OCI-LY1 (cell line): ENCODE results near the gene SLC25A1.

ENCODE experiments used
- H2AFZ ChIP-seq: fragments of 200-600 bp; sonication (generic), shearing (Covaris generic); 2 replicates; pipeline ENCODE4 v1.6.0; 2014; ENCODE audit warnings: antibody characterized with exemption, mild to moderate bottlenecking, low read length
- H3F3A ChIP-seq: fragments of 200-600 bp; sonication (generic), shearing (Covaris generic); 2 replicates; pipeline ENCODE4 v1.6.0; 2014; ENCODE audit warnings: mild to moderate bottlenecking, antibody characterized with exemption, low read length, moderate library complexity; ENCODE audit not compliant: insufficient read depth
- H3K27ac ChIP-seq: fragments of 200-600 bp; sonication (generic); 2 replicates; pipeline ENCODE4 v1.5.1; 2014; ENCODE audit warnings: low read length, mixed run types, mild to moderate bottlenecking, low read depth; ENCODE audit not compliant: poor library complexity, severe bottlenecking
- H3K27me3 ChIP-seq: fragments of 200-600 bp; sonication (generic); 2 replicates; pipeline ENCODE4 v1.6.0; 2014; ENCODE audit warnings: antibody characterized with exemption, mild to moderate bottlenecking, low read length, moderate library complexity; ENCODE audit not compliant: insufficient read depth
- H3K36me3 ChIP-seq: fragments of 200-600 bp; sonication (generic); 2 replicates; pipeline ENCODE4 v1.6.1; 2014; ENCODE audit warnings: mild to moderate bottlenecking, antibody characterized with exemption, low read length, moderate library complexity, mixed read lengths; ENCODE audit not compliant: insufficient read depth
- H3K4me1 ChIP-seq: fragments of 200-600 bp; sonication (generic); 2 replicates; pipeline ENCODE4 v1.5.1; 2014; ENCODE audit warnings: mild to moderate bottlenecking, low read length, moderate library complexity; ENCODE audit not compliant: insufficient read depth, severe bottlenecking
- H3K4me2 ChIP-seq: fragments of 200-600 bp; sonication (generic), shearing (Covaris generic); 2 replicates; pipeline ENCODE4 v1.6.1; 2014; ENCODE audit warnings: low read length
- H3K4me3 ChIP-seq: fragments of 200-600 bp; sonication (generic); 2 replicates; pipeline ENCODE4 v1.5.1; 2014; ENCODE audit warnings: low read length, low read depth, mild to moderate bottlenecking, mixed read lengths; ENCODE audit not compliant: poor library complexity, severe bottlenecking
- H3K79me2 ChIP-seq: fragments of 200-600 bp; shearing (Covaris generic); 2 replicates; pipeline ENCODE4 v1.6.1; 2016; ENCODE audit warnings: mixed run types, low read length, mixed read lengths; ENCODE audit not compliant: insufficient read depth
- H3K9ac ChIP-seq: fragments of 200-600 bp; sonication (generic), shearing (Covaris generic); 2 replicates; pipeline ENCODE4 v1.6.1; 2014; ENCODE audit warnings: mild to moderate bottlenecking, low read length, mixed read lengths
- H3K9me2 ChIP-seq: fragments of 200-600 bp; sonication (generic), shearing (Covaris generic); 2 replicates; pipeline ENCODE4 v1.6.1; 2014; ENCODE audit warnings: low read depth, mild to moderate bottlenecking, low read length, mixed read lengths
- H3K9me3 ChIP-seq: fragments of 200-600 bp; shearing (Covaris generic); 2 replicates; pipeline ENCODE4 v1.6.1; 2014; ENCODE audit warnings: low read length, mixed read lengths
- H4K20me1 ChIP-seq: fragments of 200-600 bp; sonication (generic), shearing (Covaris generic); 2 replicates; pipeline ENCODE4 v1.6.0; 2016; ENCODE audit warnings: mild to moderate bottlenecking, low read length; ENCODE audit not compliant: insufficient read depth
- CTCF ChIP-seq: fragments of 200-600 bp; sonication (generic), shearing (Covaris generic); IDR thresholded peaks from 2 replicates; pipeline ENCODE4 v1.5.1; 2017; ENCODE audit warnings: mild to moderate bottlenecking, antibody characterized with exemption, low read length, moderate library complexity, mixed read lengths
- EZH2 ChIP-seq: fragments of 200-600 bp; sonication (generic), shearing (Covaris generic); IDR thresholded peaks from 2 replicates; pipeline ENCODE4 v1.8.0; 2017; ENCODE audit warnings: borderline replicate concordance, mixed run types, mild to moderate bottlenecking, antibody characterized with exemption, low read length, moderate library complexity, mixed read lengths

SLC25A1 gene

GRCh38 chr22:19139001-19139356 is 39.6 kb downstream of the SLC25A1 start:
- Histone ChIP-seq H2AFZ (no peak overlapping the region), H3K4me3 (no peak overlapping the region), H3K4me1 (peaks cover 9% of the 10 kb centered on the region), H3K27me3 (no peaks in the 10 kb centered on the region), H3K4me2 (no peak overlapping the region), H3K27ac (no peak overlapping the region), H3K9ac (no peak overlapping the region), H3F3A (no peaks in the 10 kb centered on the region), H3K9me2 (no peaks in the 10 kb centered on the region), H3K9me3 (no peaks in the 10 kb centered on the region), H4K20me1 (no peaks in the 10 kb centered on the region), H3K79me2 (0 out of 2 replicates have a peak, but pooled peaks cover 4% of the 10 kb centered on the region), H3K36me3 (peaks cover 73% of the 10 kb centered on the region)
- no peak for TF ChIP-seq EZH2
- no peak for TF ChIP-seq CTCF

- Histone ChIP-seq H3F3A (no peaks in the 10 kb centered on the region), H3K9me2 (no peaks in the 10 kb centered on the region), H3K27ac (no peak overlapping the region), H3K9ac (no peak overlapping the region), H3K79me2 (no peaks in the 10 kb centered on the region), H3K27me3 (no peaks in the 10 kb centered on the region), H2AFZ (no peak overlapping the region), H3K4me1 (peaks cover 4% of the 10 kb centered on the region), H4K20me1 (no peaks in the 10 kb centered on the region), H3K36me3 (peaks cover 79% of the 10 kb centered on the region), H3K4me3 (no peak overlapping the region), H3K9me3 (no peaks in the 10 kb centered on the region), H3K4me2 (no peak overlapping the region)
- TF ChIP-seq EZH2: no peak
- no peak for TF ChIP-seq CTCF
Observed at GRCh38 chr22:19138217-19139000, 40.1 kb downstream of the SLC25A1 start.

- TF ChIP-seq EZH2 (no peak), CTCF (no peak)
- Histone ChIP-seq H3K4me3 (no peak overlapping the region), H3K27ac (no peak overlapping the region), H3K79me2 (no peaks in the 10 kb centered on the region), H3K36me3 (peaks cover 87% of the 10 kb centered on the region), H3K9me2 (no peaks in the 10 kb centered on the region), H3F3A (no peaks in the 10 kb centered on the region), H3K4me1 (no peaks in the 10 kb centered on the region), H3K27me3 (no peaks in the 10 kb centered on the region), H3K4me2 (no peak overlapping the region), H3K9ac (no peak overlapping the region), H2AFZ (no peak overlapping the region), H4K20me1 (no peaks in the 10 kb centered on the region), H3K9me3 (no peaks in the 10 kb centered on the region)
Observed at GRCh38 chr22:19137384-19138216, 40.9 kb downstream of the SLC25A1 start.
